Neural cell (in vitro differentiated cells): ENCODE data around the gene LRMDA. TPM values are rescaled to one million over a fixed set of nuclear protein-coding genes. Genes with fewer than 3 reads are reported as not detected.

ENCODE experiments used
- H2AFZ ChIP-seq: fragments of 200-600, 300-800 bp; sonication (generic), shearing (Covaris generic); 2 replicates; pipeline ENCODE4 v1.6.0; 2014; ENCODE audit warnings: low read depth, mild to moderate bottlenecking, antibody characterized with exemption, low read length, moderate library complexity
- H3F3A ChIP-seq: fragments of 200-600 bp; shearing (Covaris generic); 2 replicates; pipeline ENCODE4 v1.6.1; 2016; ENCODE audit warnings: mild to moderate bottlenecking, moderate library complexity, mixed read lengths, antibody characterized with exemption, low read length; ENCODE audit not compliant: insufficient read depth, poor library complexity, severe bottlenecking
- H3K27ac ChIP-seq: fragments of 200-600, 300-800 bp; sonication (generic), shearing (Covaris generic); 2 replicates; pipeline ENCODE4 v1.5.1; 2014; ENCODE audit warnings: mild to moderate bottlenecking, low read length, moderate library complexity
- H3K27me3 ChIP-seq: fragments of 300-800, 200-600 bp; sonication (generic), shearing (Covaris generic); 2 replicates; pipeline ENCODE4 v1.6.0; 2014; ENCODE audit warnings: mild to moderate bottlenecking, low read depth, low read length, moderate library complexity; ENCODE audit not compliant: insufficient read depth
- H3K36me3 ChIP-seq: fragments of 300-800, 200-600 bp; sonication (generic), shearing (Covaris generic); 2 replicates; pipeline ENCODE4 v1.5.1; 2014; ENCODE audit warnings: mild to moderate bottlenecking, antibody characterized with exemption, low read length, moderate library complexity; ENCODE audit not compliant: insufficient read depth
- H3K4me2 ChIP-seq: fragments of 300-800, 200-600 bp; sonication (generic), shearing (Covaris generic); 2 replicates; pipeline ENCODE4 v1.6.0; 2014; ENCODE audit warnings: mild to moderate bottlenecking, low read length
- H3K4me3 ChIP-seq: fragments of 300-800, 200-600 bp; sonication (generic), shearing (Covaris generic); 2 replicates; pipeline ENCODE4 v1.5.1; 2014; ENCODE audit warnings: mild to moderate bottlenecking, low read length, moderate library complexity
- H3K79me2 ChIP-seq: fragments of 200-600 bp; shearing (Covaris generic); replicated peaks from 2 replicates; pipeline ENCODE4 v1.6.0; 2014; ENCODE audit warnings: mild to moderate bottlenecking, low read length, moderate library complexity; ENCODE audit not compliant: insufficient read depth
- H3K9ac ChIP-seq: fragments of 300-800, 200-600 bp; sonication (generic), shearing (Covaris generic); 2 replicates; pipeline ENCODE4 v1.6.1; 2016; ENCODE audit warnings: mild to moderate bottlenecking, low read length, mixed read lengths
- H3K9me2 ChIP-seq: fragments of 200-600 bp; shearing (Covaris generic); 2 replicates; pipeline ENCODE4 v1.6.1; 2016; ENCODE audit warnings: mild to moderate bottlenecking, low read length, mixed read lengths; ENCODE audit not compliant: insufficient read depth
- H3K9me3 ChIP-seq: fragments of 200-600, 300-800 bp; sonication (generic), shearing (Covaris generic); 2 replicates; pipeline ENCODE4 v1.6.1; 2016; ENCODE audit warnings: mild to moderate bottlenecking, mixed run types, low read length, moderate library complexity, mixed read lengths
- H4K20me1 ChIP-seq: fragments of 200-600 bp; shearing (Covaris generic); 2 replicates; pipeline ENCODE4 v1.6.1; 2016; ENCODE audit warnings: mild to moderate bottlenecking, mixed run types; ENCODE audit not compliant: insufficient read depth
- EP300 ChIP-seq: fragments of 450-650 bp; conservative IDR thresholded peaks from 2 replicates; pipeline ENCODE4 v1.6.1; 2014; ENCODE audit warnings: antibody characterized with exemption, mild to moderate bottlenecking, moderate library complexity; ENCODE audit not compliant: poor library complexity, severe bottlenecking
- EZH2 ChIP-seq: fragments of 200-600, 300-800 bp; shearing (Covaris generic), sonication (generic); IDR thresholded peaks from 2 replicates; pipeline ENCODE4 v1.6.1; 2014; ENCODE audit warnings: antibody characterized with exemption, low read length, borderline replicate concordance, mild to moderate bottlenecking; ENCODE audit not compliant: insufficient read depth, poor library complexity, severe bottlenecking
- MXI1 ChIP-seq: fragments of 450-650 bp; conservative IDR thresholded peaks from 2 replicates; pipeline ENCODE4 v1.6.1; 2014; ENCODE audit warnings: antibody characterized with exemption, mild to moderate bottlenecking; ENCODE audit not compliant: poor library complexity, severe bottlenecking
- POLR2AphosphoS5 ChIP-seq: IDR thresholded peaks from 2 replicates; pipeline ENCODE4 v1.6.1; 2012
- RAD21 ChIP-seq: fragments of 450-650 bp; conservative IDR thresholded peaks from 2 replicates; pipeline ENCODE4 v1.6.1; 2014; ENCODE audit warnings: antibody characterized with exemption, mild to moderate bottlenecking, moderate library complexity
- SMC3 ChIP-seq: fragments of 450-650 bp; conservative IDR thresholded peaks from 2 replicates; pipeline ENCODE4 v1.6.1; 2014; ENCODE audit warnings: antibody characterized with exemption, mild to moderate bottlenecking, moderate library complexity; ENCODE audit not compliant: poor library complexity
- TAF1 ChIP-seq: IDR thresholded peaks from 2 replicates; pipeline ENCODE4 v1.6.1; 2012; ENCODE audit warnings: low read depth
- polyA plus RNA-seq: library from polyadenylated mRNA; depleted of rRNA; stranded (reverse); fragments of >200 nt; gene quantifications from 2 replicates; pipeline ENCODE4 v1.2.3, GENCODE V29; 2014
- TF ChIP-seq, protein P1 (sequence below): IDR thresholded peaks from 2 replicates; pipeline ENCODE4 v1.6.1; 2012; ENCODE audit warnings: borderline replicate concordance
- TF ChIP-seq, protein P2 (sequence below): fragments of 450-650 bp; IDR thresholded peaks from 2 replicates; pipeline ENCODE4 v1.5.1; 2014; ENCODE audit warnings: antibody characterized with exemption, mild to moderate bottlenecking, moderate library complexity; ENCODE audit not compliant: poor library complexity, severe bottlenecking

Gene LRMDA
- polyA plus RNA-seq, 1 donor from 2014 or later = 5.6 TPM

DNA sequence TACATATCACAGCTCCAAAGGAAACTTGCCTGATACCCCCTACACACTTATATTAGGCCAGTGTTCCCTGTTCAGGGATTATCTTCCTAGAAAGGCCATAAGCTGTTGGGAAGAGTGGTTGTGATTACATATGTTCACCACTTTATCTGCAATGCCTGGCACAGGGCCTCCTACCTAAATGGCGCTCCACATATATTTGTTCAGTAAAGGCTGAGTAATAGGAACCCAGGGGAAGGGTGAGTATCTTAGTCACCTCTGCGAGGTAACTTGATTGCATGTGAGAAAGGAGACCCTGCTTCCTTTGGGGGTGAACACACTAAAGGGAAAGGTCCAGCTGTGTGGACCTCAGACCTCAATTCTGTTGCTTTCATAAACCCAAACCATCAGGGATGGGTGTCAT is 896.0 kb downstream of the LRMDA start:
- H3K79me2 ChIP-seq = no peaks in the 10 kb centered on the region
- no peak for TF ChIP-seq EZH2

DNA sequence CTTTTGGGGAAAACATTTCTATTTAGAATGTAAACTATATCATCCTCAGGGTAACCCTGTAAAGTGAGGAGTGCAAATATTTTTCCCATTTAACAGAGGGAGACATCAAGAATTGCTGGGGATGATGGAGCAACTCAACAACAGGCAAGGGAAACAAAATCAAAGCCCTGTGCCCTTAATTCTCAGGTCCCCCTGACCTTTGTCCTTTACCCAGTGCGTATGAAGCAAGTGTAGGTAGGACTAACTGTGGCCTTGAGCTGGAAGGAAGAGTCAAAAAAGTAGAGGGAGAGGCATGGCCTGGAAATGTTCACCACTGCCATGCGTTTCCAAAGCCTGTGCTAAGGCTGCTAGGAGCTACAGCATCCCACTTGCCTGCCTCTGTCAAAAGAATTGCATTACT is 896.9 kb downstream of the LRMDA start:
- H3K9ac ChIP-seq = no peak overlapping the region
- no peak overlapping the region for H2AFZ ChIP-seq
- H3K79me2 ChIP-seq = no peaks in the 10 kb centered on the region
- no peak overlapping the region for H3K27ac ChIP-seq
- H3K9me2 ChIP-seq = no peaks in the 10 kb centered on the region
- TF ChIP-seq, protein P1, sequence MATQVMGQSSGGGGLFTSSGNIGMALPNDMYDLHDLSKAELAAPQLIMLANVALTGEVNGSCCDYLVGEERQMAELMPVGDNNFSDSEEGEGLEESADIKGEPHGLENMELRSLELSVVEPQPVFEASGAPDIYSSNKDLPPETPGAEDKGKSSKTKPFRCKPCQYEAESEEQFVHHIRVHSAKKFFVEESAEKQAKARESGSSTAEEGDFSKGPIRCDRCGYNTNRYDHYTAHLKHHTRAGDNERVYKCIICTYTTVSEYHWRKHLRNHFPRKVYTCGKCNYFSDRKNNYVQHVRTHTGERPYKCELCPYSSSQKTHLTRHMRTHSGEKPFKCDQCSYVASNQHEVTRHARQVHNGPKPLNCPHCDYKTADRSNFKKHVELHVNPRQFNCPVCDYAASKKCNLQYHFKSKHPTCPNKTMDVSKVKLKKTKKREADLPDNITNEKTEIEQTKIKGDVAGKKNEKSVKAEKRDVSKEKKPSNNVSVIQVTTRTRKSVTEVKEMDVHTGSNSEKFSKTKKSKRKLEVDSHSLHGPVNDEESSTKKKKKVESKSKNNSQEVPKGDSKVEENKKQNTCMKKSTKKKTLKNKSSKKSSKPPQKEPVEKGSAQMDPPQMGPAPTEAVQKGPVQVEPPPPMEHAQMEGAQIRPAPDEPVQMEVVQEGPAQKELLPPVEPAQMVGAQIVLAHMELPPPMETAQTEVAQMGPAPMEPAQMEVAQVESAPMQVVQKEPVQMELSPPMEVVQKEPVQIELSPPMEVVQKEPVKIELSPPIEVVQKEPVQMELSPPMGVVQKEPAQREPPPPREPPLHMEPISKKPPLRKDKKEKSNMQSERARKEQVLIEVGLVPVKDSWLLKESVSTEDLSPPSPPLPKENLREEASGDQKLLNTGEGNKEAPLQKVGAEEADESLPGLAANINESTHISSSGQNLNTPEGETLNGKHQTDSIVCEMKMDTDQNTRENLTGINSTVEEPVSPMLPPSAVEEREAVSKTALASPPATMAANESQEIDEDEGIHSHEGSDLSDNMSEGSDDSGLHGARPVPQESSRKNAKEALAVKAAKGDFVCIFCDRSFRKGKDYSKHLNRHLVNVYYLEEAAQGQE = no peak
- no peak for TF ChIP-seq EZH2
- TF ChIP-seq MXI1 = no peak
- no peak for TF ChIP-seq POLR2AphosphoS5
- TF ChIP-seq, protein P2, sequence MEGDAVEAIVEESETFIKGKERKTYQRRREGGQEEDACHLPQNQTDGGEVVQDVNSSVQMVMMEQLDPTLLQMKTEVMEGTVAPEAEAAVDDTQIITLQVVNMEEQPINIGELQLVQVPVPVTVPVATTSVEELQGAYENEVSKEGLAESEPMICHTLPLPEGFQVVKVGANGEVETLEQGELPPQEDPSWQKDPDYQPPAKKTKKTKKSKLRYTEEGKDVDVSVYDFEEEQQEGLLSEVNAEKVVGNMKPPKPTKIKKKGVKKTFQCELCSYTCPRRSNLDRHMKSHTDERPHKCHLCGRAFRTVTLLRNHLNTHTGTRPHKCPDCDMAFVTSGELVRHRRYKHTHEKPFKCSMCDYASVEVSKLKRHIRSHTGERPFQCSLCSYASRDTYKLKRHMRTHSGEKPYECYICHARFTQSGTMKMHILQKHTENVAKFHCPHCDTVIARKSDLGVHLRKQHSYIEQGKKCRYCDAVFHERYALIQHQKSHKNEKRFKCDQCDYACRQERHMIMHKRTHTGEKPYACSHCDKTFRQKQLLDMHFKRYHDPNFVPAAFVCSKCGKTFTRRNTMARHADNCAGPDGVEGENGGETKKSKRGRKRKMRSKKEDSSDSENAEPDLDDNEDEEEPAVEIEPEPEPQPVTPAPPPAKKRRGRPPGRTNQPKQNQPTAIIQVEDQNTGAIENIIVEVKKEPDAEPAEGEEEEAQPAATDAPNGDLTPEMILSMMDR = no peak
- TF ChIP-seq TAF1 = no peak
- TF ChIP-seq SMC3 = no peak
- no peak for TF ChIP-seq RAD21
- TF ChIP-seq EP300 = no peak
- no peaks in the 10 kb centered on the region for H3F3A ChIP-seq
- H3K36me3 ChIP-seq = no peaks in the 10 kb centered on the region
- H3K27me3 ChIP-seq = no peaks in the 10 kb centered on the region
- no peak overlapping the region for H3K4me2 ChIP-seq
- H4K20me1 ChIP-seq = no peaks in the 10 kb centered on the region
- no peak overlapping the region for H3K4me3 ChIP-seq
- no peaks in the 10 kb centered on the region for H3K9me3 ChIP-seq

More for the DNA sequence above, 896.0 kb downstream of the LRMDA start:
- Histone ChIP-seq H3F3A (no peaks in the 10 kb centered on the region), H3K27ac (no peak overlapping the region), H4K20me1 (no peaks in the 10 kb centered on the region), H3K9me3 (no peaks in the 10 kb centered on the region), H3K4me2 (no peak overlapping the region), H3K36me3 (no peaks in the 10 kb centered on the region), H3K9me2 (no peaks in the 10 kb centered on the region), H3K27me3 (no peaks in the 10 kb centered on the region), H3K4me3 (no peak overlapping the region), H2AFZ (no peak overlapping the region), H3K9ac (no peak overlapping the region)
